Activated CD4-positive, alpha-beta T cell treated with anti-CD3 and anti-CD28 coated beads for 1 hour (primary cell): Measurements from ENCODE around the gene FOXA3.

Source experiments
- DNase-seq: peaks from one replicate; pipeline ENCODE4 v3.0.0-alpha.2; 2020

FOXA3 gene

GRCh38 chr19:45897261-45897812 lies 33.2 kb downstream of the FOXA3 start:
- no peak for DNase-seq

DNA sequence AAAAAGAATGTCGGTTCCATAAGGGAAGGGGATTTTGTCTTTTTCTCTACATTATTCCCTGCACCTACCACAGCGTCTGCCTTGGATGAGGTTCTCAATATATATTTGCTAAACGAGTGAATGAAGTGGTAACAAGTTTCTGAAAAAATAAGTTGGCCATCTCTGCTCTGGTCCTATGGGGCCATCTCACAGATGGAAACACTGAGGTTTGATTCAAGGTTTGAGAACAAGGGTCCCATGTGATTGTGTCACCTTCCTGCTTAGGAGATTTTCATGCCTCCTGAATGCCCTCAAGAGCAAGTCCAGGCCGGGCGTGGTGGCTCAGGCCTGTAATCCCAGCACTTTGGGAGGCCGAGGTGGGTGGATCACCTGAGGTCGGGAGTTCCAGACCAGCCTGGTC lies 35.1 kb downstream of the FOXA3 start:
- no peak for DNase-seq

GRCh38 chr19:45899919-45900589 lies 35.9 kb downstream of the FOXA3 start:
- no peak for DNase-seq

DNA sequence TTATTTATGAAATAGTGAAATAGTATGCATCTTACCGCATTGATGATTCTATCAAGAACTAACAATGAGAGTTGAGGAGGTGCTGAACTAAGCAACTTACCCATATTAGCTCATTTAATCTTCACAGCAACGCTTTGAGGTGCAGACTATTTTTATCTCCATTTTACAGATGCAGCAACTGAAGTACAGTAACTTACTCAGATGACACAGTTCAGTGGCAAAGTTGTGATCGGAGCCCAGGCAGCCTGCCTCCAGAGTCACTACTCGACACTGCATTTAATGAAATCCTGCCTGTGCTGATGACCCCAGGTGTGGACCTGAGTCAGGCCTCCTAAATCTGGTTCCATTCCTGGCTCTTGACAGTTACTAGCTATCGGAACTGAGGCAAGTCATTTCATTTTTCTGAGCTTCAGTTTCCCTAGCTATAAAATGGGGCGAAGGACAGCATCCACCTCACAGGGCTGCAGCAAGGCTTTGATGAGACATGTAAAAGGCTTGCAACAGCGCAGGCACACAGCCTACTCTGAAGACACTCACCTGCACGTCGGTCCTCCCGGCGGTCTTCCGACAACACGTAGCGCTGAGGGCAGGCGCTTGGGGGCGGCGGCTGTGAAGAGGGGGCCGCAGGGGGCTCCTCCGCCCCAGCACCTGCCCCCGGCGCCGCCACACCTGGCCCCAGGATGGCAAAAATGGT lies 36.8 kb downstream of the FOXA3 start:
- no peak for DNase-seq

DNA sequence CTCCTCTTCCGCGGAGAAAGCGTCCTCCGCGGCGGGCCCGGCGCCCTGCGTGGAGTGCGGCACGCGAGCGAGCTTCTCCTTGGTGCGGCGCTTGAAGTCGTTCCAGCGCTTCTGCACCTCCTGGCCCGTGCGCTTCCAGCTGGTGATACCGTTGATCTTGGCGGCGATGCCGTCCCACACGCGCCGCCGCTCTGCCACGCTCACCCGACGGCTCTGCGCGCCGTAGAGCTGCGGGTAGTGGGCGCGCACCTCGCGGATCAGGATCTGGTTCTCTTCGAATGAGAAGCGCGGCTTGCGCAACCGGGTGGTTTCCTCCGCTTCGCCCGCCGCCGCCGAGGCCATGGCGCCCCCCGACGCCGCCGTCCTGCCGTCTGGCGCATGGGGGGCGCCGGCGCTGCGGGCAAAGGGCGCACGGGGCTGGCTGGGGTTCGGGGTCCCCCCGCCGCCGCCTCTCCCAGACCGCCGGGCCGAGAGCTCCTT lies 37.3 kb downstream of the FOXA3 start:
- no peak for DNase-seq

- DNase-seq: no peak
These were observed 38.0 kb downstream of the FOXA3 start, which contains the start of gene MYPOP for GRCh38 chr19:45901912-45902650. Gene MYPOP, minus strand, starts transcription at chr19:45902613. Its CDS starts 840 bp downstream, at chr19:45901773.

DNA sequence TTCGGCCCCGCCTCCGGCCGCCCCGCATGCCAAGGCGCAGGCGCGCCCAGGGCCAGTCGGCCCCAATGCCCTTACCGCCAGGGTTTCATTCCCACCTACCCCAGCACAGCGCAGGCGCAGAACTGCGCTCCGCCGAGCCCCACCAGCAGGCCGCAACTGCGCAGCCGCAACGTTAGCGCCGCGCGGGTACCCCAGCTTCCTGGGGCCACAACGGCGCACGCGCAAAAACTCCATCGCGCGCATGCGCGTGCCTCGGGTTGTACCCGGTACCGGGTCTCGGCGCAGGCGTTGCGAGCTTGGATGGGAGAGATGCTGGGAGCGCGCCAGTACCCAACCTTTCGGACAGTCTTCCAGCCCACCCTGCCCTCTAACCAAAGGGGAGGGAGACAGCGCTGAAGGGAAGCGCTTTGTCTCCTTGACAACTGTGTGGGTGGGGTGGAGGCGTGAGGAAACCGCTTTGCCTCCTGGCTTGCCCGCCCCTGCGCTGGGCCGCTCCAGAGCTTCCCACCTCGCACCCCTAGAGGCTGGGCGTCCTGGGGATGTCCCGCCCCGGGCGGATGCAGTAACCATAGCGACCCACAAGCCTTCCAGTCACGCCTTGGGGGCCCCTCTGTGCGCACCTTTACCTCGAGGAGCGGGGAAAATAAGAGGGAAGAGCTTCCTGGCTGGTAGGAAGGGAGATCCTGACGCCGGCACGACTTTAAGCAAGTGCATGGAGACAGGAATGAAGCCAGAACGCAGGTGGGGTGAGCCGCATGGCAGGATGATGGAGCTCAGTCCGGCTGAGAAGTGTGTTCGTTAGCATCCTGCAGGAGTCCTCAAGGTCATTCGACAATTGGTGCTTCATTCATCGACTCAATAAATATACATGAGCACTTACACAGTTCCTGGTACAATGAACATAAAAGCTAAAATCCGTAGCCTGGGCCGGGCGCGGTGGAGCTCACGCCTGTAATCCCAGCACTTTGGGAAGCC lies 38.8 kb downstream of the FOXA3 start:
- peak; percentile 100 for DNase-seq

- no peak for DNase-seq
These were observed 40.9 kb downstream of the FOXA3 start for GRCh38 chr19:45905011-45905410.

- DNase-seq: no peak
These were observed 42.1 kb downstream of the FOXA3 start for GRCh38 chr19:45906221-45906620.

DNA sequence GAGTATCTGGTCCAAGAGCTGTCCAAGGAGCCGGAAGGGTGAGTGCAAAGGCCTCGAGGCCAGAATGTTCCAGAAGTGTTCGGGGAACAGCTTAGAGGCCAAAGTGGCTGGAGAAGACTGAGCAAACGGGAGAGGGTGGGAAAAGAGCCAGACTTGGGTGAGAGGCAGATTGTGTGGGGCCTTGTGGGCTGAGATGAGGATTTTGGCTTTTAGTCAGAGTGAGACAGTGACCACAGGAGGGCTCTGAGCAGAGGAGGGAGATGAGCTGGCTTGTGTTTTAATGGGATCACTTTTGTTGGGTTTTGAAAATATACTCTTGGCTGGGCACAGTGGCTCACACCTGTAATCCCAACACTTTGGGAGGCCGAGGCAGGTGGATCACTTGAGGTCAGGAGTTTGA lies 44.8 kb downstream of the FOXA3 start:
- no peak for DNase-seq

- DNase-seq: no peak
These were observed 47.2 kb downstream of the FOXA3 start for GRCh38 chr19:45911291-45911690.

- DNase-seq: no peak
These were observed 50.0 kb downstream of the FOXA3 start, which contains the start of gene NANOS2 for GRCh38 chr19:45913874-45914830. Gene NANOS2, minus strand, starts transcription at chr19:45914778. Its CDS starts 85 bp downstream, at chr19:45914693.

- no peak for DNase-seq
These were observed 53.4 kb downstream of the FOXA3 start for GRCh38 chr19:45917421-45918091.

- no peak for DNase-seq
These were observed 54.6 kb downstream of the FOXA3 start for GRCh38 chr19:45918721-45919120.

DNA sequence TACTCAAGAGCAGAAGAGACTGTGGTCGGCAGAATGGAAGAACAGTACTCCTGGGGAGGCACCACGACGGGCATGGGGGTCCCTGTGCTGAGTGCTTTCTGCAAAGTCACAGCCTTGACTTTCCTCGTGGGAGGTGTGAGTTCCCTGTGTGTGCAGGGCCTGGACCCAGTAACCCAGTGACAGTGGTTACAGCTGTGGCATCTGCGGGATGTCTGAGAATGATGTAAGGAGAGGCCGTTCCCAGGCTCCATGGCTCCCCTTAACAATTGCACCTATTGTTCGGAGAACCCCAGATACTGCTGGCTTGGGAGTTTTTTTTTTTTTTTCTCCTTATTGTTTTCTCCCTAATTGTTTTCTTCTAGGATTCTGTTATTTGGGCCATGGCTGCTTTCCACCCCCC lies 55.6 kb downstream of the FOXA3 start:
- DNase-seq: no peak

- DNase-seq: no peak
These were observed 56.3 kb downstream of the FOXA3 start for GRCh38 chr19:45920458-45920857.

DNA sequence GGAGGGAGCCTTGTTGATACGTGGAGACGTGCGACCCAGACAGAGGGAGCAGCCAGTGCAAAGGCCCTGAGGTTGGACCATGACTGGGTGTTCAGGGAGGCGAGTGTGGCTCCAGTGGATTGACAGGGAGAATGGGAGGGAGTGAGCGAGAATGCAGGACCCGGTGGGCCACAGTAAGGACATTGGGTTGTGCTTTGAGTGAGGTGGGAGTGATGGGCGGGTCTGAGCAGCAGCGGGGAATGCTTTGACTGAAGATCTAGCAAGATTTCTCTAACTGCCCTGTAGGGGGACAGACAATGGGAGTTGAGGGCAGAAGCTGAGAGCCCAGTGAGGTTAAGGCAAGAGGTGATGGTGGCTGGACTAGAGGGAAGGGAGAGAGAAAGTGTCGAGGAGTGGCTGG lies 58.2 kb downstream of the FOXA3 start:
- no peak for DNase-seq
